ENCODE measurements around the gene CRYAA. TPM values are rescaled to one million over a fixed set of nuclear protein-coding genes. Genes with fewer than 3 reads are reported as not detected.
"Not testable (repeated sequence)": the region's sequence is repeated elsewhere in the genome, so short reads cannot be mapped to it uniquely, and the experiment has no call there.

The CRYAA gene, protein sequence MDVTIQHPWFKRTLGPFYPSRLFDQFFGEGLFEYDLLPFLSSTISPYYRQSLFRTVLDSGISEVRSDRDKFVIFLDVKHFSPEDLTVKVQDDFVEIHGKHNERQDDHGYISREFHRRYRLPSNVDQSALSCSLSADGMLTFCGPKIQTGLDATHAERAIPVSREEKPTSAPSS
- total RNA-seq: not detected

DNA sequence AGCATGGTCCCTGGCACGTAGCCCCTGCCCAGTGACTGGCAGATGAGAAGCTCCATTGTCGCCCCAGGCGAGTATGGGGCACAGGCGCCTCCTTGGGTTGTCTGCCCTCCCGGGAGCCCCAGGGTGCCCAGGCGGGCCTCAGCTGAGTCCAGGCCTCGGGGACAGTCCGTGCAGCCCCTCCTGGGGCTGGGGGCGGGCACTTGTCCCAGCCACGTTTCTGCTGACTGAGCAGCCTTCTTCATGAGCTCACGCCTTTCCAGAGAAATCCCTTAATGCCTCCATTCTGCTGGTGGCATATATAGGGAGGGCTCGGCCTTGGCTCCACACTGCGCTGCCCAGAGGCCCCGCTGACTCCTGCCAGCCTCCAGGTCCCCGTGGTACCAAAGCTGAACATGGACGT lies at the start of gene CRYAA:
Gene CRYAA, plus strand, starts transcription at position 301 of the 400 bp plus-strand sequence. Its CDS starts 92 bp downstream, at position 393.
- ATAC-seq (ENCODE audit: low FRiP score); DNase-seq (ENCODE audit: low spot score): not testable (repeated sequence)

DNA sequence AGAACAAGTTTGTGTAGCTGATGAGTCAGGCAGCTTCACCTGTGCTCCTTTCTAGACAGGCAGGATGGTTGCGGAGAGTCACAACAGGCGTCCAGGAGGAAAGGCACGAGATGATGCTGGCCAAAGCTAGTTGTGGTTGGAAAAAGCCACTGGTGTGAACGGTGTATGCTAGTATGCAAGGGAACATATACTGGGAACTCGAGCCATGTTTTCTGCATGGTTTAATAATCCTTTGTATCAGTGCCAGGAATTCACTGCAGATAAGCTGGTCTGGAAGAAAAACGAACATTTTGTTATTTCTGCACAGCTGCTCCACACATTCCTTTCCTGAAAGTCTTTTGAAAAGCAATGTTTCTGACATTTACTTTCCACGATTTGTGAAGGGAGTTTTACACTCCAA lies 38.7 kb upstream of the CRYAA start:
- DNase-seq (ENCODE audit: low spot score); ATAC-seq (ENCODE audit: low FRiP score): not testable (repeated sequence)

DNA sequence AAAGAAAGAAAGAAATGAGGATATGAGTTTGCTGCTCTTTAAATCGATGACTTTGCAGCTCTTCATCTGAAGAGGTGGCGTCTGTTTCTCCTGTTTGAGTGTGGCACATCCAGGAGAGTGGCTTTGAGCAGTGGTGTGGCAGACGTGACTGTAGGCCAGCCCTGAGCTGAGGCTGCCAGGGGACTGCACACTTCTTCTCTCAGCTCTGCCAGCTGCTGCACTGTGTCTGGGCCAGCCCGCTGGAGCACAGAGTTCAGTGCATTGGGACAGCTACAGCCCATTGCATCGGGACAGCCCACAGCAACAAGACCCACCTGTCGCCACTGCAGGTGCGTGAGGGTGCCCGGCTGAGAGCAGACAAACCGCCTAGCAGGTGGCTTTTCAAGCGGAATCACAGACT lies 34.3 kb upstream of the CRYAA start:
- ATAC-seq (ENCODE audit: low FRiP score); DNase-seq (ENCODE audit: low spot score): not testable (repeated sequence)

DNA sequence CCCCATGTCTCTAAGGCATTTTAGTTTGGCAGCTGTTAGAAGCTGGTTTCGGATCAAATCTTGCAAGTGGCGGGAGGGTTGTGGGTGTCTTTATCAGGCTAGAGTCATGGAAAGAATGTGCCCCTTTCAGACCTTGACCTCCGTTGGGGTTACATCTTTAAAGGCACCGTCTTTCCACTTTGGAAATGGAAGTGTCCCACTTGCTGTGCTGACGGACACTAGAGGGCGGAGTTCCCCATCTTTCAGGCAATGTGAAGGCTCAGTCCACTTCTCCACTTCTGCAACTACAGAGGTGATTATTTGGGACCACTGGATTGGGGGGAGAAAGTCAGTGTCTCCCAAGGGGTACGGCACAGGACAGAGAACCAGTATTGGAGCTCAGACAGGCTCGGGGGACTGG lies 29.9 kb upstream of the CRYAA start:
- DNase-seq (ENCODE audit: low spot score); ATAC-seq (ENCODE audit: low FRiP score): not testable (repeated sequence)

DNA sequence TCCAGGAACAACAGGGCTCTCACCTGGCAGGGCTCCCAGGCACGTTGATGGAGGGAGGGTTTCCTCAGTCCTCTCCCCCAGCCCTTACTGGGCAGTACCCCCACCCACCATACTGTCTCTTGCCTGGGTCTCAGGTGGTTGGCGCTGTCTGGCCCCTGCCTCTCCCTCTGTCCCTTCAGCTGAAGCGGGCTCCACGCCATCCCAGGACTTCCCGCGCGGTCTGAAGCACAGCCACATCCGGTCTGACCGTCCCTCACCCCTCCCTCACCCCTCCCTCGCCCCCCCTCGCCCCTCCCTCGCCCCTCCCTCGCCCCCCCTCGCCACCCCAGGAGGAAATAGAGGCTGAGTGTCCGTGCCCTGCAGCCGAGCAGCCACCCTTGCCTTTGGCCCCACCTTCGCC lies 27.4 kb upstream of the CRYAA start:
- not testable (repeated sequence) for DNase-seq (ENCODE audit: low spot score); ATAC-seq (ENCODE audit: low FRiP score)

DNA sequence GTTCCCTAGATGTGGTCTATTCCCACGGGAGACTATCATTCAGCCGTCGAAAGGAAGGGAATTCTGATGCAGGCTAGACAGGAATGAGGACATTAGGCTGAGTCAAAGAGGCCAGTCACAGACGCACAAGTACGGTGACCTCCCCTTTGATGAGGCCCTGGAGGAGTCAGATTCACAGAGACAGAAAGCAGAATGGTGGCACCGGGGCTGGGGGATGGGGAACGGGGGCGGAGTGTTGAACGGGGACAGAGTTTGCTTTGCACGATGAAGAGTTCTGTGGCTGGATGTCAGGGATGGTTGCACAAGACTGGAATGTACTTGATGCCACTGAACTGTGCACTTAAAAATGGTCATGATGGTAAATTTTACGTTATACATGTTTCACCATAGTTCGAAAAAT lies 22.2 kb upstream of the CRYAA start:
- DNase-seq (ENCODE audit: low spot score); ATAC-seq (ENCODE audit: low FRiP score): not testable (repeated sequence)

DNA sequence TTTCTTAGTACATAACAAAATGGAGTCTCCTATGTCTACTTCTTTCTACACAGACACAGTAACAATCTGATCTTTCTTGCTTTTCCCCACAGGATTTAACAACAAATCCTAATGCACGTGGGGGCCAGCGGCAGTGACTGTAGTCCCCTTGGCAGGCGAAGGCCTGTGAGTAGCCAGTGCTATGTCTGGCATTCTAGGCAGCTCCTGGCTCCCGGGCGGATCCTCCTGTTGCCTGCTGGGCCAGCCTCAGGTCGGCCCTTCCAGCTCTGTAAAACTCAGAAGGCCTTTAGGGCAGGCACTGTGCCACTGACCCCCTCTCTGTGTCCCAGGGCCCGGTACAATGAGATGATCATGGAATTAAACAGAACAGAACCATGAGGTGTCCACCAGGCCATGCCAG lies 20.8 kb upstream of the CRYAA start:
- not testable (repeated sequence) for ATAC-seq (ENCODE audit: low FRiP score); DNase-seq (ENCODE audit: low spot score)

DNA sequence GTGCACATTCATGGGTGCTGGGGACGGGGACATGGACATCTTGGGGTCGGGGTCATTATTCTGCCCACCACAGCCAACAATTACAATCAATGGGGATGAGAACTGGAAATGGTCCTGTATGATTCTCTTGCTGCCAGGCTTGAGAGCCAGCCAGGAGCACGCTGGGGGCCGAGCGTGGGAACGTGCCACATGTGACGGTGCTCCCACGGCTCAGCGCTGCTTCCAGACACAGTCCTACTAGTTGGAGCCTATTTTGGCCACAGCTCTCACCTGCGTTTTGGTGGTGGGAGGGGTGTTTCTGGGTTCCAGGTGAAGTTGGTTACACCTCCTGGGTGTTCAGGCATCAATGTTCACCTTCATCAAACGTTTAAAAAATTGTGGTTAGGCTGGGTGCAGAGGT lies 19.5 kb upstream of the CRYAA start:
- not testable (repeated sequence) for DNase-seq (ENCODE audit: low spot score); ATAC-seq (ENCODE audit: low FRiP score)

DNA sequence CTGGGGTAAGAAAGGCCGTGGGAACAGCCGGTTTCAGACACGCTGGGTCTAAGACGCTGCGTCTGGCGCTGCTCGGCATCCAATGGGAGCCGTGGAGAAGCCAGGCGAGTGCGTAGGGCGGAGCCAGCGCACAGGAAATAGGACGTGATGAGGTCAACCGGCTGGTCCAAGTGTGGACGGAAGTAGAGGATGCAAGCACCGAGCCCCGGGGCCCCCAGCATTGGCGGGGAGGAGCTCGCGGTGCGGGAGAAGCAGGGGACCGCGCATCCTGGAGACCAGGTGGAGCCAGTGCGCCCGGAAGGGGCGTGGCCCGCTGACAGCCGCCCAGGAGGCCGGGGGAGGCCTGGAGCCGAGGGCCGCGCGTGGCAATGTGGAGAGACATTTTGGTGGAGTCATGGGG lies 15.2 kb upstream of the CRYAA start:
- DNase-seq (ENCODE audit: low spot score); ATAC-seq (ENCODE audit: low FRiP score): not testable (repeated sequence)

DNA sequence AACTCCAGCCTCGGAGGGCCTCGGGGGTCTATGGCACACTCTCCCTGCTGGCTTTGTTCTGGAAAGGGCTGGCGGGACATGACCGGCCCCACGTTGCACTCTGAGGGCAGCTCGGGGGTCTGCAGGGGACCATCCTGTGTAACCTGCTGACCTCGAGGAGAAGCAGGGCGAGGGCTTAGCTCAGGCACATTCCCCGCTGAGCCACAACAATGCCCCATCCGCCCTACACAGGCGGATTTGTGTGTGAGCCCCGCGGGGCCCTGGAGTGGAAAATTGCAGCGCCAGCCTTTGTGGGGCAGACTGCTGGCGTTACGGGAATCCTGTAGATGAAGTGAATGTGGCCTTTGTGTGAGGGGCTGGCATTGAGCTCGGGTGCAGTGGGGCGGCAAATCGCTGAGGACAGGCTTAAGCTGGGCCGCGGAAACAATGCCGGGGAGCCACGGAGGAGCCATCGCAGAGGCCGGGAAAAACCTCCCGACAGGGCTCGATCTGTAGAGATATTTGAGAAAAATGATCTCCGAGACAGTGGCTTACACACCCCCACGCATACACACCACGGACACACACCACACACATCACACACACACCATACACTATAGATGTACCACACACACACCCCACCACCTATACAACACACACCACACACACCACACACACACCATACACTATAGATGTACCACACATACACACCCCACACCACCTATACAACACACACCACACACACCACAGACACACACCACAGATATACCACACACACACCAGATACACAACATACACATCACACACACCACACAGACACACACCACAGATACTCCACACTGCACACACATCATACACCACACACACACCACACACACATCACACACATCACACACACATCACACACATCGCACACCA lies 9.3 kb upstream of the CRYAA start:
- DNase-seq (ENCODE audit: low spot score); ATAC-seq (ENCODE audit: low FRiP score): not testable (repeated sequence)

DNA sequence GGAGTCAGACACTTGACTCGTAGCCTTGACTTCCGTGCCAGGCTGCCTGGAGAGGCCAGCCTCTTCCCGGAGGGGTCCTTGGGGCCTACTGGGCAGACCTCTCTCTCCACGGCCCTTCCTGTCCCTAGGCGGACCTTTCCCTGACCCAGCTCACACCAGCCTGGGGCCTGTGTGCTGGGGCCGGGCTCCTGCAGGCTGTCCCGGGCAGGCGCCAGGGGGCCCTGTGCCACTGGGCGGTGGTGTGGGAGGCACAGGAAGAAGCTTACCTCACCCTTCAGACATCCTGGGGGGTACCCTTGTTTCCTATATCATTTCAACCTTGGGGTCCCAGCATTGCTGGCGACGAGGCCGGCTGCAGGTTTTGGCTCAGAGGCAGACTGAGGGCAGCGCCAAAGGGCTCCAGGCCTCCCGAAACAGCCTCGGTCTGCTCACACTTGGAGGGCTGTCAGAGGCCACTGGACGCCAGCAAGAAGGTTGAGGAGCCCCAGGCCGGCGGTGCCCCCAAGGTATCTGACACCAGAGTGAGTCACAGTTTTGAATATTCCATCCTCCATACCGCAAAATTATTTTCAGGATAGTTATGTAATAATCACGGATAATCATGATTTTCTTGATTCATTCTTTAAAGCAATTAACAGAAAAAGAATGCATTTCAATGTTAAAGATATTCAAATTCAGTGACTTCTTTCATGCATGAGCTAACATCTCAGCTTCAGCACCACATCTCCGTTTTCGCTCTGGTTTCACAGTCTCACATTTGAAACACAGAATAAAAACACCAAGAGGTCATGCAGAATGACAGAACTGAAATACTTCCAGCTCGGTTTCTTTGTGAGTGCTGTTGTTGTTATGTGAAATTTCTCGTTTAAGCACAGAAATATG lies 6.7 kb upstream of the CRYAA start:
- DNase-seq (ENCODE audit: low spot score); ATAC-seq (ENCODE audit: low FRiP score): not testable (repeated sequence)

DNA sequence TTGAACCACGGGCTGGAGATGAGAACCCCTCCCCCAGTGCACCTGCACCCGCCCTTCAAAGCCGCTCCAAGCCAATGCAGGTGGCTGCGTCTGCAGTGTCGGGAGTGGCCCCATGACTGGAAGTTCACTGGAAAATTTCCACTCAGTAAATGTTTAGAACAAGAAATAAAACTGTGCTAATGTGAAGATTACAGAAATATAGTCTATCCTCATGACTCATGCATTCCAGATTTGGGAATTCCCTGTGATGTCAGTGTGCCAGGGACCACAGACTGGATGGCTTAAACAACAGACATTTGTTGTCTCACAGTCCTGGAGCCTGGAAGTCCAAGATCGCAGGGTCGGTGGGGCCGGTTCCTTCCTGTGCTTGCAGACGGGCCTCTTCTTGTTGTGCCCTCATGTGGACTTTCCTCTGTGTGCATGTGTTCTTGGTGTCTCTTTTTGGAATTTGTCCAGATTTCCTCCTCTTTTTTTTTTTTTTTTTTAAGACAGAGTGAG lies 6.1 kb upstream of the CRYAA start:
- ATAC-seq (ENCODE audit: low FRiP score): peak; percentile 85
- not testable (repeated sequence) for DNase-seq (ENCODE audit: low spot score)

DNA sequence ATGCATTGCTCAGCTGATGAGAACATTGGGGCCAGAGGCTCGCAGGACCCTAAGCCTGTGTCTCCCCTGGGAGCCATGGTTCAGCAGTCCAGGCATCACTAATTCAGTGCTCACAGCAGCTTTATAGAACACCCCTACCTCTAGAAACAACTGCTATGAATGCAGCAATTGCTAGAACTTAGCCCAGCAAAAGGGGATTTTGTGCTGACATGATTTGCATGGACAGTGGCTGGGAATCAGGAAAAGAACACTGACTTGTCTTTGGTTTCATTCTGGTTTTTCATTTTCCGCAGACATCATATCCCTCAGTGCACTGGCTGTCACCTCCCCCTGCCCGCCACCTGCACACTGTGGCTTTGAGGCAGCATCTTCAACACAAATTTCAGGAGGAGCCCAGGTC lies 4.0 kb upstream of the CRYAA start:
- DNase-seq (ENCODE audit: low spot score); ATAC-seq (ENCODE audit: low FRiP score): not testable (repeated sequence)

DNA sequence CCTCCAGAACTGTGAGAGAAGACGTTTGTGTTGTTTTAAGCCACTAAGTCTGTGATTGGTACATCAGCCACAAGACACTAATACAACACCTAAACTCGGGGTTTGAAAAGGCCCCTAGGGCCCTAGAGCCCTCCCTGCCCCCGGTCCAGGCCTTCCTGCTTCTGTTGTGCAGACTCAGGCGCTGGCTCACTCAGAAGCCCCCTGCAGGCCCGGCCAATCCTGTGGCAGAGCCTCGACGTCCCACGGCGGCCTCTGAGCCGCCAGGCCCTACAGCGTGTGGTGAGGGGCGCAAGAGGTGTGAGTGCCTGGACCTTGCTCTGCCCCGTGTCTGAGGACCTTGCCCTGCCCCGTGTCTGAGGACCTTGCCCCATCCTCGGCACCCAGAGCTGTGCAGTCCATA lies 3.1 kb upstream of the CRYAA start:
- DNase-seq (ENCODE audit: low spot score); ATAC-seq (ENCODE audit: low FRiP score): not testable (repeated sequence)

DNA sequence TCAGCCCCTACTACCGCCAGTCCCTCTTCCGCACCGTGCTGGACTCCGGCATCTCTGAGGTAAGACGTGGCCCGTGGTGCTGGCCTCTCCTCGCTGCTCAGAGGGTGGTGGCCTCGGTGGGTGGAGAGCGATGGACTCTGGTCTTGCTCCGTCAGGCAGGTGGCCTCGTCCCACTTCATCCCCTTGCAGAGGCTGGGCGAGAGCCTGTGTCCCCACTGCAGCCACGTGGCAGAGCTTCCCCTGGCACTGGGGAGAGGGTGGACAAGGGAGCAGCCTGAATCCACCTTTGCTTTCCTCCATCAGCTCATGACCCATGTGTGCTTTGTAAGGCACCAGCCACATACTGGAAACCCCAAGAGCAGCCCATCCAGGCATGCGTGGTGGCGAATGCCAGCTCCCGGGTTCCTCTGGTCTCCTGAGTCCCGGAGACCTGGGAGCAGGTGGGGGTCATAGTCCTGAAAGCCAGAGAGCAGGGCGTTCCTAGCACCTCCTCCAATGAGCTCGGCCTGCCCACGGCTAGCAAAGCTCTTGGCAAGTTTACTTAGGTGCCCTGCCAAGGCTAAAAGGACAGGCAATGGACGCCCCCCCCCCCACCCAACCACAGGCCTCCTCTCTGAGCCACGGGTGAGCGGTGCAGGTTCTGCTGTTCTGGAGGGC lies 550 bp downstream of the CRYAA start:
- not testable (repeated sequence) for ATAC-seq (ENCODE audit: low FRiP score); DNase-seq (ENCODE audit: low spot score)

DNA sequence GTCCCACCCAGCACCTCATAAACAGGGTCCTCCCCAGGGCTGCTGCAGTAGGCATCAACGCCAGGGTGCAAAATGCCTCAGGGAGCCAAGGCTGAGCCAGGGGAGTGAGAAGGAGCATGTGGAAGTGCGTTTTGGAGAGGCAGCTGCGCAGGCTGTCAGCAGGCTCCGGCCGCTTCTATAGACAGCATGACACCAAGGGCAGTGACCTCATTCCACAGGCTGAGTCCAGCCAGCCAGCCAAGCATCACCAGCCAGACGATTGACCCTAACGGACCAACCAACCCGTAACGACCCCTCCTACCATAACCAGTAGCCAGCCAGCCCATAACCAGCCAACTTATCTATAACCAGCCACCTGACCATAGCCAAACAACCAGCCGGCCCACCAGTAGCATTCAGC lies 1.1 kb downstream of the CRYAA start:
- not testable (repeated sequence) for DNase-seq (ENCODE audit: low spot score); ATAC-seq (ENCODE audit: low FRiP score)

DNA sequence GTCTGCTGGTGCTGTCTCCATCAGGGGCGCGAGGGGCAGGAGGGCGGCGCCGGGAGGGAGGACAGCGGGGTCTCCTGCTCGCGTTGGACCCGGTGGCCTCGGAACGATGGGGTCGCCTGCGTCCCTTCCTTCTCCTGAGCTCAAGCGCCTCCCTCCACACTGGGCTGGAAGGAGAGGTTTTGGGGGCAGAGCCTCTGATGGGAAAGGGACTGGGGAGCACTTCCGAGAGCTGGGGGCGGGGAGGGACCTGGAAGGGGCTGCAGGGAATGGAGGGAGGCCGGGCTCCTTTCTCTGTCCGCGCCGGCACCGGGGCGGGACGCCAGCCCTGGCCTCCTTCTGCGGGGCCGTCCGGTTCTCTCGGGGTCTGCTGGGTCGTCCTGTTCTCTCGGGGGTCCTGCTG lies 4.0 kb downstream of the CRYAA start:
- ATAC-seq (ENCODE audit: low FRiP score); DNase-seq (ENCODE audit: low spot score): not testable (repeated sequence)

DNA sequence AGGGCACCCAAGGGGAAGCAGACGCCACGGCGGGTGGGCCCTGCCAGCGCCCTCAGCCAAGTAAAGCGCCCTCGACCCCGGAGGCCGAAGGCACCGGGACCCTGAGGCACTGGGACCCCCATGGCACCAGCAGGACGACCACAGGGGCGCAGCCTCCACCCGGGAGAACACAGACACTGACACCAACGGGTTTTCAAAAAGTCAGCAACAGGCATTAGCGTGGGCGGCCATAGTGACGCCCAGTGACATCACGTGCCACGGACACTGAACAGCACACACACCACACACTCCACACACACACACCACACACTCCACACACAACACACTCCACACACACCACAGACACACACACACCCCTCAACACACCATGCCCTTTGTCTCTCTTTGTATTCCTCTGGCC lies 4.6 kb downstream of the CRYAA start:
- DNase-seq (ENCODE audit: low spot score); ATAC-seq (ENCODE audit: low FRiP score): not testable (repeated sequence)

DNA sequence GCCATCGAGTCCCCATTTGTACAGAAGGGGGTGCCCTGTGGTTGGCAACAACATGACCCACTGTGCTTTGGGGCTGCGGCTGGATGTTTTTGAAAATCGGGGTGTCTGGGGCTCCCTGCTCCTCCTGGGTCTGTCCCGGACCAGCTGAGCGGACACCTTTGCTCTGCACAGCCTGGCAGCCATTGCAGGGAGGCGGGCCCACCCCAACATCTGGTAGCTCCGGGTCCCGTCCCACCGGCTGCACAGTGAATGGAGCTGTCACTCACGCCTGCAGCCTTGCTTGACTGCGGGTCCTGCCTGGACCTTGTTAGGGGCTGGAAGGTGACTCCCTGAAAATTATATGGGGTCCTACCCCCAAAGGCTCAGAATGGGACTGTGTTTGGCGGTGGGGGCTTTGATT lies 5.1 kb downstream of the CRYAA start:
- ATAC-seq (ENCODE audit: low FRiP score); DNase-seq (ENCODE audit: low spot score): not testable (repeated sequence)

Measured in omental fat pad (tissue), 4 donors.